Neural progenitor cell (in vitro differentiated cells): ENCODE data around the gene PAQR3. TPM values are rescaled to one million over a fixed set of nuclear protein-coding genes. Genes with fewer than 3 reads are reported as not detected.
A peak's percentile ranks its signal among the peaks of the same experiment; 100 is the strongest.
"Not testable (repeated sequence)": the region's sequence is repeated elsewhere in the genome, so short reads cannot be mapped to it uniquely, and the experiment has no call there.

Source experiments
- DNase-seq: peaks from one replicate; pipeline ENCODE4 v3.0.0-alpha.2; 2016; ENCODE audit warnings: low spot score
- H2AFZ ChIP-seq: fragments of 200-600 bp; sonication (generic); replicated peaks from 2 replicates; pipeline ENCODE4 v1.6.1; 2016; ENCODE audit warnings: antibody characterized with exemption
- H3F3A ChIP-seq: fragments of 200-600 bp; sonication (generic); 2 replicates; pipeline ENCODE4 v1.6.1; 2016; ENCODE audit warnings: antibody characterized with exemption, low read depth
- H3K27ac ChIP-seq: fragments of 200-600 bp; sonication (generic); 2 replicates; pipeline ENCODE4 v1.5.1; 2016; ENCODE audit warnings: mild to moderate bottlenecking
- H3K27me3 ChIP-seq: fragments of 200-600 bp; sonication (generic); 2 replicates; pipeline ENCODE4 v1.6.1; 2016; ENCODE audit warnings: mild to moderate bottlenecking, moderate library complexity
- H3K36me3 ChIP-seq: fragments of 200-600 bp; sonication (generic); 2 replicates; pipeline ENCODE4 v1.5.1; 2016
- H3K4me1 ChIP-seq: fragments of 200-600 bp; sonication (generic); 2 replicates; pipeline ENCODE4 v1.6.1; 2016; ENCODE audit warnings: mixed run types
- H3K4me2 ChIP-seq: fragments of 200-600 bp; sonication (generic); 2 replicates; pipeline ENCODE4 v1.6.1; 2016
- H3K4me3 ChIP-seq: fragments of 200-600 bp; sonication (generic); 2 replicates; pipeline ENCODE4 v1.5.1; 2016
- H3K79me2 ChIP-seq: fragments of 200-600 bp; sonication (generic); 2 replicates; pipeline ENCODE4 v1.6.1; 2016; ENCODE audit warnings: low read depth
- H3K9ac ChIP-seq: fragments of 200-600 bp; sonication (generic); 2 replicates; pipeline ENCODE4 v1.6.1; 2016
- H3K9me3 ChIP-seq: fragments of 200-600 bp; sonication (generic); 2 replicates; pipeline ENCODE4 v1.5.1; 2016; ENCODE audit warnings: low read depth
- H4K20me1 ChIP-seq: fragments of 200-600 bp; sonication (generic); 2 replicates; pipeline ENCODE4 v1.6.1; 2016; ENCODE audit warnings: low read depth
- H3K27ac Mint-ChIP-seq: 3 replicates; pipeline ENCODE4 v1.8.0; 2021; ENCODE audit warnings: mixed read lengths
- H3K27me3 Mint-ChIP-seq: 2 replicates; pipeline ENCODE4 v1.8.0; 2022; ENCODE audit warnings: low read depth, mild to moderate bottlenecking, inconsistent platforms, moderate library complexity, mixed read lengths; ENCODE audit not compliant: insufficient read depth
- H3K36me3 Mint-ChIP-seq: 3 replicates; pipeline ENCODE4 v1.8.0; 2021; ENCODE audit warnings: mixed read lengths
- H3K4me1 Mint-ChIP-seq: 3 replicates; pipeline ENCODE4 v1.8.0; 2021; ENCODE audit warnings: mixed read lengths
- H3K4me3 Mint-ChIP-seq: 3 replicates; pipeline ENCODE4 v1.8.0; 2021; ENCODE audit warnings: mild to moderate bottlenecking, moderate library complexity, mixed read lengths
- H3K9me3 Mint-ChIP-seq: 3 replicates; pipeline ENCODE4 v1.8.0; 2020; ENCODE audit warnings: mixed read lengths
- EZH2 ChIP-seq: fragments of 200-600 bp; sonication (generic); IDR thresholded peaks from 2 replicates; pipeline ENCODE4 v1.6.1; 2017; ENCODE audit warnings: antibody characterized with exemption, mild to moderate bottlenecking, moderate library complexity
- EZH2phosphoT487 ChIP-seq: fragments of 200-600 bp; sonication (generic); IDR thresholded peaks from 2 replicates; pipeline ENCODE4 v1.6.1; 2017; ENCODE audit warnings: antibody characterized with exemption
- total RNA-seq: library from RNA; depleted of rRNA; stranded (reverse); fragments of >200 nt; gene quantifications from 2 replicates; pipeline ENCODE4 v1.2.3, GENCODE V29; 2015; ENCODE audit warnings: low replicate concordance
- TF ChIP-seq, protein P1 (sequence below): fragments of 200-600 bp; sonication (generic); IDR thresholded peaks from 2 replicates; pipeline ENCODE4 v1.5.1; 2017; ENCODE audit warnings: antibody characterized with exemption, mild to moderate bottlenecking

Gene PAQR3
- total RNA-seq, 1 donor from 2014 or later: 80.8 TPM

DNA sequence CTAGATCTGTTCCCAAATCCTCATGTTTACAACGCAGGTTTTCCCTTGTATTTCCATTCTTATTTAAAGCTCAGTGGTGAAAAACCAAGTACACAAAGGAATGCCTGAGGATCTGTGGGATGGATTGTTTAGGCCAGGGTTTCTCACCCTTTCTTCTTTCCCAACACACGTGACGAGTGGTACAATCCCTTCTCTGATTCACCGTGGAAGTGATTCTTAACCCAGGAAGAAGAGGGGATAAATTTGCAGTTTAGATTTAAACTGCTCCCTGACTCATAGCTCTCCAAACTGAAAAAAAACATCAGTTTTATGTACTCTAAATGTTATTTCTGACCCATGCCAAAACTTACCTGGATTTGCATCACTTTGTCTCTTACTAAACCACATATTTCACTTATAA, 17.0 kb downstream of the PAQR3 start:
- Mint-ChIP-seq H3K4me3 (no peak overlapping the region), H3K27me3 (no peaks in the 10 kb centered on the region), H3K27ac (no peak overlapping the region), H3K36me3 (peaks cover 15% of the 10 kb centered on the region), H3K4me1 (no peaks in the 10 kb centered on the region), H3K9me3 (no peaks in the 10 kb centered on the region)
- Histone ChIP-seq H3K4me3 (no peak overlapping the region), H3K4me1 (no peaks in the 10 kb centered on the region), H3K9me3 (no peaks in the 10 kb centered on the region), H3K4me2 (no peak overlapping the region), H3K9ac (no peak overlapping the region), H3K79me2 (no peaks in the 10 kb centered on the region), H4K20me1 (no peaks in the 10 kb centered on the region), H2AFZ (no peak overlapping the region), H3K27ac (no peak overlapping the region), H3F3A (no peaks in the 10 kb centered on the region), H3K27me3 (no peaks in the 10 kb centered on the region), H3K36me3 (no peaks in the 10 kb centered on the region)
- peak; percentile 19 for DNase-seq
- TF ChIP-seq, protein P1, sequence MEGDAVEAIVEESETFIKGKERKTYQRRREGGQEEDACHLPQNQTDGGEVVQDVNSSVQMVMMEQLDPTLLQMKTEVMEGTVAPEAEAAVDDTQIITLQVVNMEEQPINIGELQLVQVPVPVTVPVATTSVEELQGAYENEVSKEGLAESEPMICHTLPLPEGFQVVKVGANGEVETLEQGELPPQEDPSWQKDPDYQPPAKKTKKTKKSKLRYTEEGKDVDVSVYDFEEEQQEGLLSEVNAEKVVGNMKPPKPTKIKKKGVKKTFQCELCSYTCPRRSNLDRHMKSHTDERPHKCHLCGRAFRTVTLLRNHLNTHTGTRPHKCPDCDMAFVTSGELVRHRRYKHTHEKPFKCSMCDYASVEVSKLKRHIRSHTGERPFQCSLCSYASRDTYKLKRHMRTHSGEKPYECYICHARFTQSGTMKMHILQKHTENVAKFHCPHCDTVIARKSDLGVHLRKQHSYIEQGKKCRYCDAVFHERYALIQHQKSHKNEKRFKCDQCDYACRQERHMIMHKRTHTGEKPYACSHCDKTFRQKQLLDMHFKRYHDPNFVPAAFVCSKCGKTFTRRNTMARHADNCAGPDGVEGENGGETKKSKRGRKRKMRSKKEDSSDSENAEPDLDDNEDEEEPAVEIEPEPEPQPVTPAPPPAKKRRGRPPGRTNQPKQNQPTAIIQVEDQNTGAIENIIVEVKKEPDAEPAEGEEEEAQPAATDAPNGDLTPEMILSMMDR: no peak
- TF ChIP-seq EZH2phosphoT487 (no peak), EZH2 (no peak)

DNA sequence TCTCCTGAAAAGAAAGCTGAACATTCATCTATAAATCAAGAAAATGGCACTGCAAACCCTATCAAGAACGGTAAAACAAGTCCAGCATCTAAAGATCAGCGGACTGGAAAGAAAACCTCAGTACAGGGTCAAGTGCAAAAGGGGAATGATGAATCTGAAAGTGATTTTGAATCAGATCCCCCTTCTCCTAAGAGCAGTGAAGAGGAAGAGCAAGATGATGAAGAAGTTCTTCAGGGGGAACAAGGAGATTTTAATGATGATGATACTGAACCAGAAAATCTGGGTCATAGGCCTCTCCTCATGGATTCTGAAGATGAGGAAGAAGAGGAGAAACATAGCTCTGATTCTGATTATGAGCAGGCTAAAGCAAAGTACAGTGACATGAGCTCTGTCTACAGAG, 28.6 kb downstream of the PAQR3 start:
- TF ChIP-seq EZH2 (no peak), EZH2phosphoT487 (no peak)
- TF ChIP-seq, protein P1: no peak
- Histone ChIP-seq H3K4me2 (no peak overlapping the region), H3K4me1 (no peaks in the 10 kb centered on the region), H3K9me3 (no peaks in the 10 kb centered on the region), H3K9ac (no peak overlapping the region), H4K20me1 (no peaks in the 10 kb centered on the region), H3K36me3 (no peaks in the 10 kb centered on the region), H3K4me3 (no peak overlapping the region), H3K27ac (no peak overlapping the region), H3K79me2 (no peaks in the 10 kb centered on the region), H2AFZ (no peak overlapping the region), H3K27me3 (no peaks in the 10 kb centered on the region), H3F3A (no peaks in the 10 kb centered on the region)
- Mint-ChIP-seq H3K27me3 (no peaks in the 10 kb centered on the region), H3K4me3 (no peak overlapping the region), H3K27ac (no peak overlapping the region), H3K36me3 (peaks cover 20% of the 10 kb centered on the region), H3K4me1 (no peaks in the 10 kb centered on the region), H3K9me3 (no peaks in the 10 kb centered on the region)
- DNase-seq: no peak

DNA sequence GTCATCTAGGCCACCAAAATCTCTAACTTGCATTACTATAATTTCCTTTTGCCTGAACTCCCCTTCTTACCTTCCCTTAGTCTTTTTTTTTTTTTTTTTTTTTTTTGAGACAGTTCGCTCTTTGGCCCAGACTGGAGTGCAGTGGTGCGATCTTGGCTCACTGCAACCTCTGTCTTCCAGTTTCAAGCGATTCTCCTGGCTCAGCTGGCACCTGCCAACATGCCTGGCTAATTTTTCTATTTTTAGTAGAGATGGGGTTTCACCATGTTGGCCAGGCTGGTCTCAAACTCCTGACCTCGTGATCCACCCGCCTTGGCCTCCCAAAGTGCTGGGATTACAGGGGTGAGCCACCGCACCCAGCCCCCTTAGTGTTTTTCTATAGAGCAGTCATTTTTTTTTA, 30.3 kb downstream of the PAQR3 start:
- H3K36me3 Mint-ChIP-seq: peaks cover 20% of the 10 kb centered on the region
- not testable (repeated sequence) for H3K79me2 ChIP-seq, H2AFZ ChIP-seq, H3K4me1 ChIP-seq, H3K9ac ChIP-seq, H3K4me1 Mint-ChIP-seq, H3K27me3 Mint-ChIP-seq, DNase-seq, H3K4me3 ChIP-seq, H3K36me3 ChIP-seq, H3K27me3 ChIP-seq, H3K27ac ChIP-seq, H4K20me1 ChIP-seq, H3K4me3 Mint-ChIP-seq, H3K27ac Mint-ChIP-seq, H3K9me3 ChIP-seq, H3K4me2 ChIP-seq, H3F3A ChIP-seq, H3K9me3 Mint-ChIP-seq

DNA sequence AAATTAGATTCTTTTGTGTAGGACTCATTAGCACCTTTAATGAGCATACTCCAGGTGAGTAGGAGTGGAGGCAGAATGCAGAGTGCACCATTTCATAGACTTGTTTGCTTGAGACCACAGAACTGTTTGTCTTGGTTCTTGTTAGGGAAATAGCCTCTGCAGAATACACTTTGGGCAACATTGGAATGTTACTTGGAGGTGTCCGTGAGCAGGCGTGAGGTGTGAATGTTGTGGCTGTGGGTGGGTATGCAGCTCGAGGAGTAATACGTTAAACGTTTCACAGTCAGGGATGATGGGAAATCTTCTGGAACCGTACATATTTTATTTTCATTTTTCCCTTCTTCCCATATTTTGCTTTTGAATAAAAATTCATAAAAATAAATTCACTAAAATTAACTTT, 31.6 kb downstream of the PAQR3 start:
- H4K20me1 ChIP-seq: no peaks in the 10 kb centered on the region
- TF ChIP-seq EZH2phosphoT487 (no peak), EZH2 (no peak)
- TF ChIP-seq, protein P1: no peak
- H3K27ac ChIP-seq: no peak overlapping the region
- H3K36me3 ChIP-seq: no peaks in the 10 kb centered on the region
- Mint-ChIP-seq H3K36me3 (peaks cover 20% of the 10 kb centered on the region), H3K27ac (no peak overlapping the region), H3K9me3 (no peaks in the 10 kb centered on the region), H3K4me3 (no peak overlapping the region), H3K27me3 (no peaks in the 10 kb centered on the region), H3K4me1 (no peaks in the 10 kb centered on the region)
- H3F3A ChIP-seq: no peaks in the 10 kb centered on the region
- H3K9me3 ChIP-seq: no peaks in the 10 kb centered on the region
- H3K9ac ChIP-seq: no peak overlapping the region
- H3K4me2 ChIP-seq: no peak overlapping the region
- no peaks in the 10 kb centered on the region for H3K27me3 ChIP-seq
- no peaks in the 10 kb centered on the region for H3K4me1 ChIP-seq
- H2AFZ ChIP-seq: no peak overlapping the region
- no peaks in the 10 kb centered on the region for H3K79me2 ChIP-seq
- no peak for DNase-seq
- no peak overlapping the region for H3K4me3 ChIP-seq
